HT-29 (cell line): ENCODE measurements around the gene PNO1. TPM values are rescaled to one million over a fixed set of nuclear protein-coding genes. Genes with fewer than 3 reads are reported as not detected.

Experiments
- DNase-seq: peaks from one replicate; pipeline ENCODE4 v3.0.0-alpha.2; 2015; ENCODE audit warnings: low spot score
- total RNA-seq: library from RNA; depleted of rRNA; stranded (reverse); fragments of >200 nt; shearing (Covaris generic); gene quantifications from 2 replicates; pipeline ENCODE4 v1.2.3, GENCODE V29; 2014; rRNA removed

PNO1 gene
- total RNA-seq, 1 experiment from 2014 or later = 24.6 TPM

- no peak for DNase-seq
Observed at GRCh38 chr2:68193787-68194372, 36.2 kb downstream of the PNO1 start.

GRCh38 chr2:68195096-68195495 lies 37.4 kb downstream of the PNO1 start:
- no peak for DNase-seq

GRCh38 chr2:68196120-68196716 lies 38.5 kb downstream of the PNO1 start:
- DNase-seq = peak; percentile 52

- no peak for DNase-seq
Observed at GRCh38 chr2:68200157-68200787, 42.6 kb downstream of the PNO1 start.

GRCh38 chr2:68203587-68203986 lies 45.9 kb downstream of the PNO1 start:
- no peak for DNase-seq

- no peak for DNase-seq
Observed at GRCh38 chr2:68206793-68207192, 49.1 kb downstream of the PNO1 start.

- no peak for DNase-seq
Observed at GRCh38 chr2:68214381-68214780, 56.7 kb downstream of the PNO1 start.

GRCh38 chr2:68216454-68217310 lies 59.0 kb downstream of the PNO1 start:
- DNase-seq = no peak

- no peak for DNase-seq
Observed at GRCh38 chr2:68217729-68218128, 60.0 kb downstream of the PNO1 start.

GRCh38 chr2:68218343-68218901 lies 60.7 kb downstream of the PNO1 start:
- DNase-seq = no peak

- DNase-seq = no peak
Observed at GRCh38 chr2:68222287-68222686, 64.6 kb downstream of the PNO1 start.

GRCh38 chr2:68223419-68223818 lies 65.7 kb downstream of the PNO1 start:
- no peak for DNase-seq

GRCh38 chr2:68225119-68225632 lies 67.5 kb downstream of the PNO1 start:
- peak; percentile 53 for DNase-seq

Other genes with a start within 250 kb of the PNO1 start
- 13.8 and 13.9 TPM in 2 replicates for gene C1D, start 94.9 kb upstream of the PNO1 start, total RNA-seq
- gene PPP3R1, start 94.6 kb downstream of the PNO1 start, total RNA-seq = 6.4 and 8.9 TPM in 2 replicates
- gene CNRIP1, start 162.1 kb downstream of the PNO1 start, total RNA-seq = not detected in 2 replicates
- gene PLEK, start 207.4 kb downstream of the PNO1 start, total RNA-seq = not detected in 2 replicates